H1 (cell line): ENCODE data around the gene ATR. TPM values are rescaled to one million over a fixed set of nuclear protein-coding genes. Genes with fewer than 3 reads are reported as not detected.

Experiments used
- CTCF ChIA-PET: fragments of 300-600 bp; sonication (Branson Sonifier 250); formaldehyde crosslinking; loops from one replicate; lab custom pipeline; 2021; ENCODE audit not compliant: partially characterized antibody; lab: Charles Lee
- POLR2A ChIA-PET: fragments of 300-600 bp; sonication (Branson Sonifier 250); formaldehyde crosslinking; loops from one replicate; lab custom pipeline; 2021; ENCODE audit warnings: inconsistent platforms; ENCODE audit not compliant: partially characterized antibody; lab: Charles Lee
- DNase-seq, 2 experiments: peaks; one replicate each; pipeline versions ENCODE4 v3.0.0 to v3.0.0-alpha.2; 2010 to 2022; ENCODE audit warnings: low spot score in 2 of 2, low read depth in 1 of 2, mixed read lengths in 1 of 2
- FAIRE-seq: peaks from 2 replicates; lab custom pipeline; 2011; peaks lifted over from hg19 to GRCh38; lab: Jason Lieb, UNC
- H2AFZ ChIP-seq: 2 replicates; pipeline ENCODE4 v1.8.1; 2012; ENCODE audit warnings: low read length, inconsistent platforms
- H2AK5ac ChIP-seq: 2 replicates; pipeline ENCODE4 v1.6.1; 2013; ENCODE audit warnings: low read depth, low read length
- H2BK120ac ChIP-seq: replicated peaks from 2 replicates; pipeline ENCODE3; 2013; ENCODE audit warnings: low read depth, low read length, inconsistent platforms
- H2BK12ac ChIP-seq: 2 replicates; pipeline ENCODE4 v1.6.1; 2013; ENCODE audit warnings: low read depth, low read length
- H2BK15ac ChIP-seq: 2 replicates; pipeline ENCODE4 v1.6.1; 2013; ENCODE audit warnings: low read length
- H2BK20ac ChIP-seq: 2 replicates; pipeline ENCODE4 v1.6.1; 2013; ENCODE audit warnings: low read length
- H2BK5ac ChIP-seq: 2 replicates; pipeline ENCODE4 v1.6.1; 2013; ENCODE audit warnings: low read depth, low read length
- H3K14ac ChIP-seq: 2 replicates; pipeline ENCODE4 v1.6.1; 2013; ENCODE audit warnings: inconsistent platforms; ENCODE audit not compliant: insufficient read length
- H3K18ac ChIP-seq: 2 replicates; pipeline ENCODE4 v1.6.1; 2013; ENCODE audit warnings: low read length; ENCODE audit errors: extremely low read depth
- H3K23ac ChIP-seq: 2 replicates; pipeline ENCODE4 v1.6.1; 2013; ENCODE audit warnings: inconsistent platforms; ENCODE audit not compliant: insufficient read length
- H3K23me2 ChIP-seq: 2 replicates; pipeline ENCODE4 v1.6.1; 2013; ENCODE audit warnings: low read depth, low read length
- H3K27ac ChIP-seq: 2 replicates; pipeline ENCODE4 v1.6.1; 2011; ENCODE audit warnings: low read depth, low read length, inconsistent platforms
- H3K27me3 ChIP-seq, 4 experiments: replicated peaks in 1 of 4; 1 replicate in 1 of 4; 2 replicates in 3 of 4; pipeline versions ENCODE4 v1.6.1 to v1.8.1; 2011 to 2013; ENCODE audit warnings: low read length in 3 of 4, mild to moderate bottlenecking in 3 of 4, inconsistent platforms in 2 of 4, mixed read lengths in 2 of 4, moderate library complexity in 1 of 4; ENCODE audit not compliant: control insufficient read depth in 3 of 4, insufficient read depth in 3 of 4; ENCODE audit errors: extremely low read depth in 1 of 4
- H3K36me3 ChIP-seq, 4 experiments: 2 replicates each; pipeline versions ENCODE4 v1.6.1 to v1.8.1; 2011 to 2013; ENCODE audit warnings: mild to moderate bottlenecking in 4 of 4, low read length in 3 of 4, moderate library complexity in 2 of 4, control low read depth in 1 of 4, inconsistent platforms in 1 of 4; ENCODE audit not compliant: insufficient read depth in 4 of 4, control insufficient read depth in 2 of 4
- H3K4ac ChIP-seq: replicated peaks from 2 replicates; pipeline ENCODE3; 2013; ENCODE audit warnings: low read length, low read depth, mixed read lengths, inconsistent platforms; ENCODE audit not compliant: insufficient read length
- H3K4me1 ChIP-seq, 4 experiments: replicated peaks in 1 of 4; 1 replicate in 1 of 4; 2 replicates in 3 of 4; pipeline versions ENCODE4 v1.6.1 to v1.8.1; 2011 to 2013; ENCODE audit warnings: low read length in 3 of 4, inconsistent platforms in 2 of 4, mixed read lengths in 1 of 4; ENCODE audit not compliant: insufficient read depth in 4 of 4, control insufficient read depth in 3 of 4
- H3K4me2 ChIP-seq, 2 experiments: 2 replicates each; pipeline versions ENCODE4 v1.6.1 to v1.8.1; 2011 to 2013; ENCODE audit warnings: low read depth in 2 of 2, low read length in 2 of 2, control low read depth in 1 of 2, inconsistent platforms in 1 of 2, mild to moderate bottlenecking in 1 of 2; ENCODE audit not compliant: insufficient read depth in 1 of 2
- H3K4me3 ChIP-seq, 4 experiments: fragments of 200-600, 300-600 bp in 1 of 4; sonication (generic), shearing (Covaris generic), sonication (Bioruptor Twin) in 1 of 4; 2 replicates each; pipeline versions ENCODE4 v1.5.1 to v1.8.1; 2011 to 2016; ENCODE audit warnings: low read length in 4 of 4, low read depth in 3 of 4, control low read depth in 2 of 4, inconsistent platforms in 2 of 4, mild to moderate bottlenecking in 2 of 4, mixed read lengths in 1 of 4, moderate library complexity in 1 of 4; ENCODE audit not compliant: insufficient read depth in 2 of 4; ENCODE audit errors: extremely low read depth in 1 of 4
- H3K56ac ChIP-seq: replicated peaks from 2 replicates; pipeline ENCODE3; 2013; ENCODE audit warnings: low read depth, mild to moderate bottlenecking, mixed read lengths, low read length, inconsistent platforms; ENCODE audit not compliant: insufficient read length
- H3K79me1 ChIP-seq: 2 replicates; pipeline ENCODE4 v1.6.1; 2013; ENCODE audit warnings: low read depth, low read length, control low read depth
- H3K79me2 ChIP-seq, 2 experiments: 2 replicates each; pipeline versions ENCODE4 v1.6.1 to v1.8.1; 2012 to 2013; ENCODE audit warnings: low read length in 2 of 2, mild to moderate bottlenecking in 2 of 2, inconsistent platforms in 1 of 2; ENCODE audit not compliant: insufficient read depth in 2 of 2, control insufficient read depth in 1 of 2
- H3K9ac ChIP-seq, 4 experiments: replicated peaks in 1 of 4; 1 replicate in 1 of 4; 2 replicates in 3 of 4; pipeline versions ENCODE4 v1.6.1 to v1.8.1; 2011 to 2013; ENCODE audit warnings: low read depth in 3 of 4, low read length in 3 of 4, control low read depth in 2 of 4, mild to moderate bottlenecking in 2 of 4, moderate library complexity in 2 of 4, inconsistent platforms in 1 of 4; ENCODE audit errors: extremely low read depth in 1 of 4
- H3K9me3 ChIP-seq, 2 experiments: 2 replicates each; pipeline versions ENCODE4 v1.6.1 to v1.8.1; 2012 to 2013; ENCODE audit warnings: mild to moderate bottlenecking in 2 of 2, moderate library complexity in 2 of 2, control low read depth in 1 of 2, inconsistent platforms in 1 of 2, low read depth in 1 of 2, low read length in 1 of 2, mixed read lengths in 1 of 2; ENCODE audit not compliant: insufficient read depth in 2 of 2
- H4K20me1 ChIP-seq, 2 experiments: replicated peaks in 1 of 2; 2 replicates each; pipeline versions ENCODE3 to v1.8.1; 2011 to 2013; ENCODE audit warnings: inconsistent platforms in 2 of 2, low read length in 2 of 2, mild to moderate bottlenecking in 1 of 2; ENCODE audit not compliant: insufficient read depth in 2 of 2, control insufficient read depth in 1 of 2
- H4K5ac ChIP-seq: 2 replicates; pipeline ENCODE4 v1.6.1; 2013; ENCODE audit warnings: low read length, low read depth, mixed read lengths, inconsistent platforms; ENCODE audit not compliant: insufficient read length
- H4K8ac ChIP-seq: 2 replicates; pipeline ENCODE4 v1.8.0; 2013; ENCODE audit warnings: mild to moderate bottlenecking, moderate library complexity, low read length, inconsistent platforms; ENCODE audit not compliant: insufficient read depth; ENCODE audit errors: extremely low read depth
- H4K91ac ChIP-seq: replicated peaks from 2 replicates; pipeline ENCODE3; 2013; ENCODE audit warnings: low read length, mixed read lengths, inconsistent platforms; ENCODE audit not compliant: insufficient read length
- CREB1 ChIP-seq: IDR thresholded peaks from 2 replicates; pipeline ENCODE4 v1.6.1; 2012; ENCODE audit warnings: inconsistent platforms
- ZNF274 ChIP-seq: IDR thresholded peaks from 2 replicates; pipeline ENCODE4 v1.7.0; 2012; ENCODE audit warnings: low read length, borderline replicate concordance; ENCODE audit errors: extremely low read depth
- WGBS, 2 experiments: shearing (Covaris generic) in 1 of 2; methylation state at CpG; one replicate each; pipeline versions ENCODE4 v1.1.6 to v1.1.7; 2013 to 2015; ENCODE audit warnings: low lambda C conversion rate in 2 of 2, mixed read lengths in 2 of 2, inconsistent platforms in 1 of 2, low coverage in 1 of 2, missing lambda C conversion rate in 1 of 2; ENCODE audit not compliant: insufficient replicate concordance in 2 of 2, insufficient coverage in 1 of 2, insufficient read length in 1 of 2; ENCODE audit errors: extremely low coverage in 1 of 2, missing lambda C conversion rate in 1 of 2; 5-methylcytosine and 5-hydroxymethylcytosine counted together
- polyA plus RNA-seq, 7 experiments: library from polyadenylated mRNA; depleted of rRNA in 3 of 7; stranded (reverse) in 5 of 7; unstranded in 2 of 7; fragments of >200 nt in 5 of 7; fragments of 200-250 nt in 2 of 7; gene quantifications; 1 replicate in 5 of 7; 2 replicates in 1 of 7; 4 replicates in 1 of 7; pipeline versions ENCODE4 v1.2.1 to v1.2.3, GENCODE V29; 2011 to 2013; ENCODE audit warnings: missing spikeins in 2 of 7, mixed read lengths in 2 of 7
- total RNA-seq: library from RNA; stranded (reverse); fragmentation: NEBNext Ultra II Directional; extraction: Animal tissue kit (Norgen Biotek cat#: 25700); gene quantifications from 2 replicates; pipeline ENCODE4 v1.2.1, GENCODE V29; 2021
- TF ChIP-seq, protein P1 (sequence below): IDR thresholded peaks from 2 replicates; pipeline ENCODE4 v1.6.1; 2012; ENCODE audit warnings: low read length, inconsistent platforms

The ATR gene
- total and polyA plus RNA-seq, 2 of the 8 experiments (the other 6 are each of a cell fraction or from before 2014, with no cell fraction given) = 8.4 to 23.2 TPM

DNA sequence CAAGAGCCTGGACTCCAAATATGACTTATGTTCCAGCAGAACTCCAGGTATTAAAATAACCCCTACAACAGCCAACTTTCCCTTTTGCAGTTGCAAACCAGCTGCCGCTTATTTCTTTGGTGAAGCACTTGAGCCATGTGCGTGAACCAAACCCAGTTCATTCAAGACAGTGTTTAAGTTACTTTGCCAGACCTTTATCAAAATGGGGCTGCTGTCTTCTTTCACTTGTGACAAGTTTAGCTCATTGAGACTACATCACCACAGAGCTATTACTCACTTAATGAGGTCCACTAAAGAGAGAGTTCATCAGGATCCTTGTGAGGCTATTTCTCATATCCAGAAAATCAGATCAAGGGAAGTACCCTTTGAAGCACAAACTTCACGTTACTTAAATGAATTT, 128.3 kb downstream of the ATR start:
- H3K14ac ChIP-seq = no peak overlapping the region
- no peak overlapping the region for H4K91ac ChIP-seq
- H3K27ac ChIP-seq = no peak overlapping the region
- H3K27me3 ChIP-seq = no peaks in the 10 kb centered on the region
- H3K18ac ChIP-seq = no peak overlapping the region
- peaks cover 2% of the 10 kb centered on the region for H3K23me2 ChIP-seq
- H3K56ac ChIP-seq = no peak overlapping the region
- FAIRE-seq (no peak), DNase-seq (no peak)
- no peaks in the 10 kb centered on the region for H3K4me1 ChIP-seq
- no peak overlapping the region for H3K4me3 ChIP-seq
- no peak overlapping the region for H3K23ac ChIP-seq
- no peak overlapping the region for H2AFZ ChIP-seq
- no peak overlapping the region for H4K8ac ChIP-seq
- H3K79me1 ChIP-seq = peaks cover 2% of the 10 kb centered on the region; the same call in 1 of the 2 replicates
- H2BK5ac ChIP-seq = no peak overlapping the region
- H2BK12ac ChIP-seq = no peak overlapping the region
- H3K79me2 ChIP-seq = peaks cover 0 to 25% of the 10 kb centered on the region in 2 experiments; a peak in 2 of 4 replicates
- H4K5ac ChIP-seq = no peak overlapping the region
- no peak overlapping the region for H3K9ac ChIP-seq
- ChIA-PET CTCF (no interaction called here), POLR2A (no interaction called here)
- no peak overlapping the region for H2AK5ac ChIP-seq
- H2BK15ac ChIP-seq = no peak overlapping the region
- WGBS, 2 experiments = 91% methylated on average over 3 of the region's 3 CpGs; no CpG with 5 or more reads in 1 of the 2 experiments
- H3K9me3 ChIP-seq = no peaks in the 10 kb centered on the region
- no peak overlapping the region for H3K4ac ChIP-seq
- H4K20me1 ChIP-seq = no peaks in the 10 kb centered on the region
- H3K36me3 ChIP-seq = no peaks in the 10 kb centered on the region
- H2BK120ac ChIP-seq = no peak overlapping the region
- H2BK20ac ChIP-seq = no peak overlapping the region
- H3K4me2 ChIP-seq = no peak overlapping the region
- TF ChIP-seq CREB1 (no peak), ZNF274 (no peak)
- TF ChIP-seq, protein P1, sequence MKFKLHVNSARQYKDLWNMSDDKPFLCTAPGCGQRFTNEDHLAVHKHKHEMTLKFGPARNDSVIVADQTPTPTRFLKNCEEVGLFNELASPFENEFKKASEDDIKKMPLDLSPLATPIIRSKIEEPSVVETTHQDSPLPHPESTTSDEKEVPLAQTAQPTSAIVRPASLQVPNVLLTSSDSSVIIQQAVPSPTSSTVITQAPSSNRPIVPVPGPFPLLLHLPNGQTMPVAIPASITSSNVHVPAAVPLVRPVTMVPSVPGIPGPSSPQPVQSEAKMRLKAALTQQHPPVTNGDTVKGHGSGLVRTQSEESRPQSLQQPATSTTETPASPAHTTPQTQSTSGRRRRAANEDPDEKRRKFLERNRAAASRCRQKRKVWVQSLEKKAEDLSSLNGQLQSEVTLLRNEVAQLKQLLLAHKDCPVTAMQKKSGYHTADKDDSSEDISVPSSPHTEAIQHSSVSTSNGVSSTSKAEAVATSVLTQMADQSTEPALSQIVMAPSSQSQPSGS = no peak
